ENCODE measurements around the gene SPG7. TPM values are rescaled to one million over a fixed set of nuclear protein-coding genes. Genes with fewer than 3 reads are reported as not detected.

The SPG7 gene
- total RNA-seq, 1 experiment from 2014 or later, result 118 TPM

- Histone ChIP-seq H3K27me3 (ENCODE audit: control insufficient read depth, insufficient read depth, low read length) (no peaks in the 10 kb centered on the region), H3K4me1 (ENCODE audit: control insufficient read depth, insufficient read depth, low read length) (no peaks in the 10 kb centered on the region), H3K27ac (ENCODE audit: low read length) (no peak overlapping the region), H3K36me3 (ENCODE audit: control insufficient read depth, insufficient read depth, low read length) (peaks cover 2% of the 10 kb centered on the region), H3K9me3 (ENCODE audit: control insufficient read depth, insufficient read depth, low read depth, low read length) (no peaks in the 10 kb centered on the region), H3K4me3 (ENCODE audit: low read depth in 2 of 2, low read length in 2 of 2) (no peak overlapping the region)
- ChIA-PET POLR2A (no interaction called here), CTCF (no interaction called here)
- in situ Hi-C loops (cut with HindIII; ENCODE audit: low pct_unique_long_range_greater_than_20kb, low sequenced_read_pairs), result no loop called here
- ATAC-seq, result no peak
- intact Hi-C loops (cut with micrococcal nuclease; ENCODE audit: unreplicated experiment), result no loop called here
- TF ChIP-seq SIN3A (IDR thresholded peaks at IDR 0.05; ENCODE audit: borderline replicate concordance, insufficient read depth, low read depth, low read length), result no peak
- no peak for TF ChIP-seq CTCF (IDR thresholded peaks at IDR 0.05)
- no peak for TF ChIP-seq TCF7L2 (IDR thresholded peaks at IDR 0.05; ENCODE audit: low read depth, low read length)
- TF ChIP-seq REST (IDR thresholded peaks at IDR 0.05; ENCODE audit: insufficient read depth in 1 of 2, low read depth in 2 of 2, low read length in 1 of 2), result no peak
- TF ChIP-seq POLR2AphosphoS5 (IDR thresholded peaks at IDR 0.05; ENCODE audit: low read depth, low read length), result no peak
- no peak for DNase-seq (ENCODE audit: low read depth, low spot score)
- no TSS peak for BruUV-seq (replicated peaks)
Measured at GRCh38 chr16:89536886-89537548, 28.8 kb downstream of the SPG7 start.

GRCh38 chr16:89537549-89537925, 29.3 kb downstream of the SPG7 start:
- TF ChIP-seq SIN3A (IDR thresholded peaks at IDR 0.05; ENCODE audit: borderline replicate concordance, insufficient read depth, low read depth, low read length), result no peak
- no peaks in the 10 kb centered on the region for H3K9me3 ChIP-seq (ENCODE audit: control insufficient read depth, insufficient read depth, low read depth, low read length)
- H3K27me3 ChIP-seq (ENCODE audit: control insufficient read depth, insufficient read depth, low read length), result no peaks in the 10 kb centered on the region
- ChIA-PET CTCF (no interaction called here), POLR2A (no interaction called here)
- ATAC-seq, result no peak
- H3K36me3 ChIP-seq (ENCODE audit: control insufficient read depth, insufficient read depth, low read length), result no peaks in the 10 kb centered on the region; the same call in none of the 2 replicates
- in situ Hi-C loops (cut with HindIII; ENCODE audit: low pct_unique_long_range_greater_than_20kb, low sequenced_read_pairs), result no loop called here
- intact Hi-C loops (cut with micrococcal nuclease; ENCODE audit: unreplicated experiment), result no loop called here
- H3K27ac ChIP-seq (ENCODE audit: low read length), result no peak overlapping the region
- no TSS peak for BruUV-seq (replicated peaks)
- no peak overlapping the region for H3K4me3 ChIP-seq (ENCODE audit: low read depth in 2 of 2, low read length in 2 of 2)
- no peaks in the 10 kb centered on the region for H3K4me1 ChIP-seq (ENCODE audit: control insufficient read depth, insufficient read depth, low read length)
- no peak for DNase-seq (ENCODE audit: low read depth, low spot score)

- no peaks in the 10 kb centered on the region for H3K9me3 ChIP-seq (ENCODE audit: control insufficient read depth, insufficient read depth, low read depth, low read length)
- no peaks in the 10 kb centered on the region; the same call in none of the 2 replicates for H3K36me3 ChIP-seq (ENCODE audit: control insufficient read depth, insufficient read depth, low read length)
- ChIA-PET CTCF (no interaction called here), POLR2A (no interaction called here)
- BruUV-seq (replicated peaks), result no TSS peak
- H3K27me3 ChIP-seq (ENCODE audit: control insufficient read depth, insufficient read depth, low read length), result no peaks in the 10 kb centered on the region
- no peak overlapping the region for H3K4me3 ChIP-seq (ENCODE audit: low read depth in 2 of 2, low read length in 2 of 2)
- intact Hi-C loops (cut with micrococcal nuclease; ENCODE audit: unreplicated experiment), result no loop called here
- TF ChIP-seq REST (IDR thresholded peaks at IDR 0.05; ENCODE audit: insufficient read depth in 1 of 2, low read depth in 2 of 2, low read length in 1 of 2), result no peak
- no peak for TF ChIP-seq TCF7L2 (IDR thresholded peaks at IDR 0.05; ENCODE audit: low read depth, low read length)
- TF ChIP-seq CTCF (IDR thresholded peaks at IDR 0.05), result no peak
- no peak for TF ChIP-seq SIN3A (IDR thresholded peaks at IDR 0.05; ENCODE audit: borderline replicate concordance, insufficient read depth, low read depth, low read length)
- H3K4me1 ChIP-seq (ENCODE audit: control insufficient read depth, insufficient read depth, low read length), result no peaks in the 10 kb centered on the region
- DNase-seq (ENCODE audit: low read depth, low spot score), result no peak
- H3K27ac ChIP-seq (ENCODE audit: low read length), result no peak overlapping the region
- in situ Hi-C loops (cut with HindIII; ENCODE audit: low pct_unique_long_range_greater_than_20kb, low sequenced_read_pairs), result no loop called here
- ATAC-seq, result no peak
Measured at GRCh38 chr16:89538286-89538685, 30.1 kb downstream of the SPG7 start.
